Liver (tissue), 9 donors: ENCODE data around the gene LRRC51. TPM values are rescaled to one million over a fixed set of nuclear protein-coding genes. Genes with fewer than 3 reads are reported as not detected.

Source experiments
- DNase-seq: peaks from one replicate; pipeline ENCODE4 v3.0.0-alpha.2; 2017; ENCODE audit warnings: low spot score
- H3K27ac ChIP-seq, 2 donors: one replicate each; pipeline ENCODE4 v1.7.0; 2013; ENCODE audit warnings: inconsistent platforms in 2 of 2, low read length in 2 of 2, control low read depth in 1 of 2, low read depth in 1 of 2, mild to moderate bottlenecking in 1 of 2
- H3K27me3 ChIP-seq, 4 donors: one replicate each; pipeline versions ENCODE4 v1.6.1 to v1.7.0; 2013; ENCODE audit warnings: low read length in 3 of 4, inconsistent platforms in 1 of 4, mild to moderate bottlenecking in 1 of 4, moderate library complexity in 1 of 4; ENCODE audit not compliant: control insufficient read depth in 4 of 4, insufficient read depth in 4 of 4
- H3K36me3 ChIP-seq, 4 donors: one replicate each; pipeline versions ENCODE4 v1.6.1 to v1.7.0; 2013; ENCODE audit warnings: low read length in 3 of 4, mild to moderate bottlenecking in 3 of 4, low read depth in 1 of 4, moderate library complexity in 1 of 4; ENCODE audit not compliant: control insufficient read depth in 4 of 4, insufficient read depth in 3 of 4
- H3K4me1 ChIP-seq, 4 donors: one replicate each; pipeline versions ENCODE4 v1.6.1 to v1.7.0; 2013; ENCODE audit warnings: low read length in 3 of 4, mild to moderate bottlenecking in 3 of 4, moderate library complexity in 1 of 4; ENCODE audit not compliant: control insufficient read depth in 4 of 4, insufficient read depth in 4 of 4
- H3K4me3 ChIP-seq, 3 donors: one replicate each; pipeline versions ENCODE4 v1.6.1 to v1.7.0; 2013; ENCODE audit warnings: low read length in 3 of 3, control low read depth in 1 of 3, low read depth in 1 of 3, mild to moderate bottlenecking in 1 of 3
- H3K9ac ChIP-seq, 2 donors: one replicate each; pipeline ENCODE4 v1.7.0; 2013; ENCODE audit warnings: low read length in 2 of 2, mild to moderate bottlenecking in 2 of 2, moderate library complexity in 2 of 2, control low read depth in 1 of 2, low read depth in 1 of 2
- H3K9me3 ChIP-seq, 4 donors: one replicate each; pipeline versions ENCODE4 v1.6.1 to v1.7.0; 2013; ENCODE audit warnings: low read length in 3 of 4; ENCODE audit not compliant: control insufficient read depth in 4 of 4
- ATF3 ChIP-seq: IDR thresholded peaks from 2 replicates; pipeline ENCODE4 v1.6.1; 2016; ENCODE audit warnings: antibody characterized with exemption
- CTCF ChIP-seq: fragments of 150-350 bp; IDR thresholded peaks from 2 replicates; pipeline ENCODE4 v1.5.1; 2017; ENCODE audit warnings: improper control_type of control experiment, low read depth, low read length; ENCODE audit not compliant: missing input control
- EGR1 ChIP-seq, 2 donors: IDR thresholded peaks; 2 replicates each; pipeline ENCODE4 v1.6.1; 2016 to 2018; ENCODE audit warnings: antibody characterized with exemption in 2 of 2, low read depth in 2 of 2
- FOXA1 ChIP-seq: IDR thresholded peaks from 2 replicates; pipeline ENCODE4 v1.6.1; 2016; ENCODE audit warnings: antibody characterized with exemption
- FOXA2 ChIP-seq: IDR thresholded peaks from 2 replicates; pipeline ENCODE4 v1.6.1; 2016; ENCODE audit warnings: antibody characterized with exemption
- GABPA ChIP-seq, 2 donors: IDR thresholded peaks in 1 of 2; conservative IDR thresholded peaks in 1 of 2; 2 replicates each; pipeline ENCODE4 v1.6.1; 2016; ENCODE audit warnings: antibody characterized with exemption in 2 of 2, mild to moderate bottlenecking in 1 of 2, moderate library complexity in 1 of 2
- HNF4G ChIP-seq: IDR thresholded peaks from 2 replicates; pipeline ENCODE4 v1.6.1; 2016; ENCODE audit warnings: antibody characterized with exemption
- JUND ChIP-seq, 2 donors: IDR thresholded peaks; 2 replicates each; pipeline ENCODE4 v1.6.1; 2016; ENCODE audit warnings: antibody characterized with exemption in 2 of 2
- MAX ChIP-seq: IDR thresholded peaks from 2 replicates; pipeline ENCODE4 v1.6.1; 2016; ENCODE audit warnings: antibody characterized with exemption
- NR2F2 ChIP-seq: IDR thresholded peaks from 2 replicates; pipeline ENCODE4 v1.6.1; 2016; ENCODE audit warnings: antibody characterized with exemption
- RAD21 ChIP-seq, 2 donors: IDR thresholded peaks; 2 replicates each; pipeline ENCODE4 v1.6.1; 2016; ENCODE audit warnings: antibody characterized with exemption in 2 of 2, mild to moderate bottlenecking in 2 of 2
- REST ChIP-seq: IDR thresholded peaks from 2 replicates; pipeline ENCODE4 v1.6.1; 2016; ENCODE audit warnings: antibody characterized with exemption, mild to moderate bottlenecking
- RXRA ChIP-seq, 2 donors: IDR thresholded peaks; 2 replicates each; pipeline ENCODE4 v1.6.1; 2017 to 2018; ENCODE audit warnings: antibody characterized with exemption in 2 of 2, mild to moderate bottlenecking in 1 of 2
- SP1 ChIP-seq: IDR thresholded peaks from 2 replicates; pipeline ENCODE4 v1.6.1; 2018; ENCODE audit warnings: antibody characterized with exemption, mild to moderate bottlenecking
- YY1 ChIP-seq: IDR thresholded peaks from 2 replicates; pipeline ENCODE4 v1.6.1; 2016; ENCODE audit warnings: antibody characterized with exemption, mild to moderate bottlenecking
- ZBTB33 ChIP-seq: IDR thresholded peaks from 2 replicates; pipeline ENCODE4 v1.6.1; 2016; ENCODE audit warnings: antibody characterized with exemption
- polyA plus RNA-seq, 2 donors: library from polyadenylated mRNA; stranded (reverse) in 1 of 2; unstranded in 1 of 2; fragments of 200-250 nt in 1 of 2; fragments of >200 nt in 1 of 2; fragmentation: Nextera tagmentation in 1 of 2; extraction: Ambion mirVana in 1 of 2; gene quantifications; one replicate each; pipeline versions ENCODE4 v1.2.1 to v1.2.3, GENCODE V29; 2013 to 2015
- total RNA-seq, 2 donors: library from RNA; depleted of rRNA; stranded (reverse); fragments of >200 nt; gene quantifications; one replicate each; pipeline ENCODE4 v1.2.3, GENCODE V29; 2014
- donor health status: healthy.
- donor health status: healthy.
- donor health status: healthy.
- donor health status: healthy.
- donor health status: healthy.

Gene LRRC51
- total and polyA plus RNA-seq, 4 donors = 1.9 to 3.7 (median 3.2) TPM

GRCh38 chr11:72067266-72067665, 13.4 kb upstream of the LRRC51 start:
- peaks cover 0 to 3% (median 0%) of the 10 kb centered on the region in 4 donors for H3K36me3 ChIP-seq
- no peak overlapping the region for H3K9ac ChIP-seq
- no peak overlapping the region for H3K4me3 ChIP-seq
- TF ChIP-seq HNF4G (no peak), FOXA2 (no peak), JUND (IDR thresholded peaks at IDR 0.05) (no peak), RXRA (IDR thresholded peaks at IDR 0.05) (no peak), MAX (no peak), CTCF (no peak), REST (no peak), SP1 (no peak), NR2F2 (no peak)
- H3K9me3 ChIP-seq = no peaks in the 10 kb centered on the region
- H3K27ac ChIP-seq = no peak overlapping the region
- DNase-seq = no peak
- no peaks in the 10 kb centered on the region for H3K27me3 ChIP-seq
- H3K4me1 ChIP-seq = peaks cover 0 to 14% (median 6%) of the 10 kb centered on the region in 4 donors

- TF ChIP-seq FOXA1 (no peak), GABPA (IDR thresholded peaks at IDR 0.05 in 1 of 2, conservative IDR thresholded peaks at IDR 0.05 in 1 of 2) (no peak), RXRA (IDR thresholded peaks at IDR 0.05) (no peak), ATF3 (no peak), EGR1 (IDR thresholded peaks at IDR 0.05; ENCODE audit: low read depth in 2 of 2) (no peak), NR2F2 (no peak), REST (no peak), CTCF (no peak), RAD21 (IDR thresholded peaks at IDR 0.05) (no peak), ZBTB33 (no peak), YY1 (no peak), FOXA2 (no peak), MAX (no peak), SP1 (no peak)
- Histone ChIP-seq H3K4me3 (no peak overlapping the region), H3K4me1 (peaks cover 0 to 14% (median 7%) of the 10 kb centered on the region in 4 donors), H3K9ac (no peak overlapping the region), H3K9me3 (no peaks in the 10 kb centered on the region), H3K27me3 (no peaks in the 10 kb centered on the region), H3K27ac (no peak overlapping the region), H3K36me3 (peaks cover 0 to 3% (median 0%) of the 10 kb centered on the region in 4 donors)
- DNase-seq = no peak
Measured at GRCh38 chr11:72067676-72068075, 13.0 kb upstream of the LRRC51 start.
